GM12878 (cell line): ENCODE measurements around the gene PLEK2. TPM values are rescaled to one million over a fixed set of nuclear protein-coding genes. Genes with fewer than 3 reads are reported as not detected.

Source experiments
- ATAC-seq: fragments of 200-7000 bp; cut with Tn5 transposase; 3 replicates; pipeline ENCODE4 v1.9.1; 2020; ENCODE audit warnings: mild to moderate bottlenecking, moderate library complexity
- BruUV-seq: library from RNA; stranded (reverse); fragments of 400-500 nt; replicated peaks from 2 replicates; lab custom pipeline; 2021; lab: Mats Ljungman, UMichigan
- CTCF ChIA-PET: fragments of 300-600 bp; sonication (Branson Sonifier 250); formaldehyde crosslinking; extraction: SDS; loops from one replicate; lab custom pipeline; 2021; ENCODE audit warnings: inconsistent platforms; lab: Yijun Ruan, JAX
- POLR2A ChIA-PET: fragments of 350-600 bp; formaldehyde crosslinking; extraction: SDS; loops from one replicate; lab custom pipeline; 2021; ENCODE audit warnings: inconsistent platforms; lab: Charles Lee
- RAD21 ChIA-PET: fragments of 300-600 bp; sonication (Branson Sonifier 250); formaldehyde crosslinking; loops from one replicate; lab custom pipeline; 2023; ENCODE audit warnings: antibody characterized with exemption; ENCODE audit not compliant: unreplicated experiment; lab: Charles Lee
- SMC1A ChIA-PET: fragments of 300-600 bp; sonication (Branson Sonifier 250); formaldehyde crosslinking; loops from one replicate; lab custom pipeline; 2023; ENCODE audit not compliant: unreplicated experiment, uncharacterized antibody; lab: Charles Lee
- DNase-seq: peaks from one replicate; pipeline ENCODE4 v3.0.0-alpha.2; 2011; ENCODE audit warnings: low read depth, low spot score
- FAIRE-seq: peaks from 3 replicates; lab custom pipeline; 2011; peaks lifted over from hg19 to GRCh38; lab: Jason Lieb, UNC
- H2AFZ ChIP-seq: 2 replicates; pipeline ENCODE4 v1.6.0; 2011; ENCODE audit warnings: low read depth, low read length, control low read depth; ENCODE audit not compliant: control insufficient read depth
- H3K27ac ChIP-seq: 2 replicates; pipeline ENCODE4 v1.5.1; 2011; ENCODE audit warnings: control low read depth; ENCODE audit not compliant: control insufficient read depth, insufficient read depth
- H3K27me3 ChIP-seq, 2 experiments: replicated peaks in 1 of 2; 2 replicates each; pipeline versions ENCODE4 v1.6.0 to v1.6.1; 2011; ENCODE audit warnings: low read length in 1 of 2; ENCODE audit not compliant: control insufficient read depth in 2 of 2, insufficient read depth in 2 of 2
- H3K36me3 ChIP-seq, 2 experiments: 2 replicates each; pipeline ENCODE4 v1.5.1; 2011; ENCODE audit warnings: low read length in 1 of 2; ENCODE audit not compliant: control insufficient read depth in 2 of 2, insufficient read depth in 2 of 2
- H3K4me1 ChIP-seq: 2 replicates; pipeline ENCODE4 v1.6.1; 2011; ENCODE audit warnings: mild to moderate bottlenecking, low read length, moderate library complexity, mixed read lengths; ENCODE audit not compliant: control insufficient read depth, insufficient read depth
- H3K4me2 ChIP-seq: 2 replicates; pipeline ENCODE4 v1.6.0; 2011; ENCODE audit warnings: control low read depth; ENCODE audit not compliant: control insufficient read depth, insufficient read depth
- H3K4me3 ChIP-seq: fragments of 200-600 bp; sonication (generic); 2 replicates; pipeline ENCODE4 v1.5.1; 2016
- H3K79me2 ChIP-seq: 2 replicates; pipeline ENCODE4 v1.6.0; 2011; ENCODE audit warnings: low read length; ENCODE audit not compliant: control insufficient read depth, insufficient read depth
- H3K9ac ChIP-seq: 2 replicates; pipeline ENCODE4 v1.8.0; 2011; ENCODE audit warnings: low read length, control low read depth, mixed read lengths; ENCODE audit not compliant: control insufficient read depth, insufficient read depth
- H3K9me3 ChIP-seq: replicated peaks from 3 replicates; pipeline ENCODE4 v1.5.1; 2011; ENCODE audit warnings: mild to moderate bottlenecking, low read length; ENCODE audit not compliant: control insufficient read depth, insufficient read depth
- H4K20me1 ChIP-seq: 2 replicates; pipeline ENCODE4 v1.6.0; 2011; ENCODE audit not compliant: control insufficient read depth, insufficient read depth
- EP300 ChIP-seq, 2 experiments: fragments of 150-350 bp in 1 of 2; IDR thresholded peaks; 2 replicates each; pipeline ENCODE4 v1.6.1; 2011 to 2012; ENCODE audit warnings: low read depth in 2 of 2, low read length in 2 of 2, borderline replicate concordance in 1 of 2, improper control_type of control experiment in 1 of 2, inconsistent platforms in 1 of 2; ENCODE audit not compliant: control insufficient read depth in 1 of 2
- ESRRA ChIP-seq: IDR thresholded peaks from 2 replicates; pipeline ENCODE4 v1.6.1; 2012; ENCODE audit warnings: mild to moderate bottlenecking, low read length, improper control_type of control experiment
- MEF2B ChIP-seq: fragments of 450-650 bp; IDR thresholded peaks from 2 replicates; pipeline ENCODE4 v1.6.1; 2018; ENCODE audit warnings: mild to moderate bottlenecking, moderate library complexity; ENCODE audit not compliant: partially characterized antibody, poor library complexity, severe bottlenecking
- SMC3 ChIP-seq: IDR thresholded peaks from 2 replicates; pipeline ENCODE4 v1.6.1; 2011; ENCODE audit warnings: low read length, improper control_type of control experiment, borderline replicate concordance
- ZNF384 ChIP-seq: IDR thresholded peaks from 2 replicates; pipeline ENCODE4 v1.6.1; 2012; ENCODE audit warnings: low read depth, mild to moderate bottlenecking, low read length, improper control_type of control experiment, borderline replicate concordance
- WGBS: methylation state at CpG from one replicate; pipeline ENCODE4 v1.1.6; 2016; ENCODE audit warnings: low lambda C conversion rate; ENCODE audit not compliant: insufficient replicate concordance, insufficient coverage; ENCODE audit errors: missing lambda C conversion rate; 5-methylcytosine and 5-hydroxymethylcytosine counted together
- in situ Hi-C: fragments of 300-500 bp; cut with MboI; formaldehyde crosslinking; loops from 9 replicates; pipeline ENCODE4 v1.14.3; 2018; ENCODE audit warnings: mixed read lengths
- intact Hi-C: fragments of 100-400 bp; cut with micrococcal nuclease; formaldehyde crosslinking; loops from one replicate; pipeline ENCODE4 v1.14.2; 2022; ENCODE audit not compliant: unreplicated experiment
- polyA plus RNA-seq, 11 experiments: library from polyadenylated mRNA; depleted of rRNA in 4 of 11; unstranded in 6 of 11; stranded (reverse) in 5 of 11; fragments of >200 nt; fragmentation: Nextera tagmentation in 4 of 11; fragmentation: Illumina TruSeq in 1 of 11; extraction: Ambion mirVana in 4 of 11; extraction: Trizol in 1 of 11; gene quantifications; 1 replicate in 1 of 11; 2 replicates in 10 of 11; pipeline versions ENCODE4 v1.2.1 to v1.2.3, GENCODE V29; 2011 to 2016; ENCODE audit warnings: inconsistent platforms in 2 of 11, missing spikeins in 2 of 11, low read depth in 1 of 11
- total RNA-seq, 4 experiments: library from RNA; depleted of rRNA in 3 of 4; stranded (reverse); fragments of >200 nt in 3 of 4; fragmentation: Illumina TruSeq in 1 of 4; extraction: Trizol in 1 of 4; gene quantifications; 2 replicates each; pipeline versions ENCODE4 v1.2.1 to v1.2.3, GENCODE V29; 2013 to 2021
- TF ChIP-seq, protein P1 (sequence below): fragments of 150-350 bp; IDR thresholded peaks from 2 replicates; pipeline ENCODE4 v1.6.1; 2016; ENCODE audit warnings: low read depth, low read length
- TF ChIP-seq, protein P2 (sequence below): fragments of 450-650 bp; IDR thresholded peaks from 2 replicates; pipeline ENCODE4 v1.6.1; 2017; ENCODE audit warnings: low read depth, mild to moderate bottlenecking, moderate library complexity
- TF ChIP-seq, protein P3 (sequence below), 3 experiments: IDR thresholded peaks in 2 of 3; conservative IDR thresholded peaks in 1 of 3; 2 replicates each; pipeline ENCODE4 v1.5.1; 2011; ENCODE audit warnings: low read depth in 3 of 3, low read length in 3 of 3, mild to moderate bottlenecking in 3 of 3, control low read depth in 2 of 3, moderate library complexity in 2 of 3, inconsistent platforms in 1 of 3, mixed read lengths in 1 of 3; ENCODE audit not compliant: control insufficient read depth in 2 of 3, insufficient read depth in 1 of 3; ENCODE audit errors: extremely low read depth in 1 of 3
- TF ChIP-seq, protein P4 (sequence below): fragments of 450-650 bp; formaldehyde crosslinking; IDR thresholded peaks from 2 replicates; pipeline ENCODE4 v1.4.0; 2020; ENCODE audit warnings: mild to moderate bottlenecking, moderate library complexity

Gene PLEK2
- total and polyA plus RNA-seq, 10 of the 15 experiments (the other 5 are each of a cell fraction or from before 2014, with no cell fraction given) = 0.08 to 0.20 TPM; not detected in 8

DNA sequence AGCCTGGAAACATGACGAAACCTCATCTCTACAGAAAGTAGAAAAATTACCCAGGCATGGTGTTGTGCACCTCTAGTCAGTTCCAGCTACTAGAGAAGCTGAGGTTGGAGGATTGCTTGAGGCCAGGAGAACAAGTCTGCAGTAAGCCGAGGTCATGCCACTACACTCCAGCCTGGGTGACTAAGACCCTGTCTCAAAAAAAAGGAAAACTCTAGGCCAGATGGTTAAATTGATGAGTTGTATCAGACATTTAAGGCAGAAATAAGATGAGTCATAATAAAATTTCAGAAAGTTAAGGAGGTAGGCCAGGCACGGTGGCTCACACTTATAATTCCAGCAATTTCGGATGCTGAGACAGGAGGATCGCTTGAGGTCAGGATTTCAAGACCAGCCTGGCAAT is 41.1 kb downstream of the PLEK2 start (continued):
- TF ChIP-seq, protein P1, sequence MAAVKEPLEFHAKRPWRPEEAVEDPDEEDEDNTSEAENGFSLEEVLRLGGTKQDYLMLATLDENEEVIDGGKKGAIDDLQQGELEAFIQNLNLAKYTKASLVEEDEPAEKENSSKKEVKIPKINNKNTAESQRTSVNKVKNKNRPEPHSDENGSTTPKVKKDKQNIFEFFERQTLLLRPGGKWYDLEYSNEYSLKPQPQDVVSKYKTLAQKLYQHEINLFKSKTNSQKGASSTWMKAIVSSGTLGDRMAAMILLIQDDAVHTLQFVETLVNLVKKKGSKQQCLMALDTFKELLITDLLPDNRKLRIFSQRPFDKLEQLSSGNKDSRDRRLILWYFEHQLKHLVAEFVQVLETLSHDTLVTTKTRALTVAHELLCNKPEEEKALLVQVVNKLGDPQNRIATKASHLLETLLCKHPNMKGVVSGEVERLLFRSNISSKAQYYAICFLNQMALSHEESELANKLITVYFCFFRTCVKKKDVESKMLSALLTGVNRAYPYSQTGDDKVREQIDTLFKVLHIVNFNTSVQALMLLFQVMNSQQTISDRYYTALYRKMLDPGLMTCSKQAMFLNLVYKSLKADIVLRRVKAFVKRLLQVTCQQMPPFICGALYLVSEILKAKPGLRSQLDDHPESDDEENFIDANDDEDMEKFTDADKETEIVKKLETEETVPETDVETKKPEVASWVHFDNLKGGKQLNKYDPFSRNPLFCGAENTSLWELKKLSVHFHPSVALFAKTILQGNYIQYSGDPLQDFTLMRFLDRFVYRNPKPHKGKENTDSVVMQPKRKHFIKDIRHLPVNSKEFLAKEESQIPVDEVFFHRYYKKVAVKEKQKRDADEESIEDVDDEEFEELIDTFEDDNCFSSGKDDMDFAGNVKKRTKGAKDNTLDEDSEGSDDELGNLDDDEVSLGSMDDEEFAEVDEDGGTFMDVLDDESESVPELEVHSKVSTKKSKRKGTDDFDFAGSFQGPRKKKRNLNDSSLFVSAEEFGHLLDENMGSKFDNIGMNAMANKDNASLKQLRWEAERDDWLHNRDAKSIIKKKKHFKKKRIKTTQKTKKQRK = no peak
- TF ChIP-seq SMC3 = no peak

DNA sequence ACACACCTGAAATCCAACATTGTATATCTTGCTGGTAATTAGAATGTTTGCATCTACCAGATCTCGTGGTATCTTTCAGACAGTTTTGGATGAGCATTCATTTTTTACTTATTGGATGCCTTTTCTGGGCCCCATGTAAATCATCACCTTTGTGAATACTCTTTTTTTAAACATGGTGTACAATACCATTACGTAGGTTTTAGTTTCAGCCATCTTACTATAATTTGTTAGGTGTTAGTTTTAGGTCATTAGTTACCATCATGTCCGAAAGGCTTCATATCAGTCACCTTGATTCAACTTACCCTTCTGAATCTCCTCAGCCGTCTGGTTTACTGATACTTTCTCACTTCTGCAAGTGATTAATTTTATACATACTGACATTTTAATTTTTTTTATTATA is 46.5 kb downstream of the PLEK2 start:
- RAD21 ChIA-PET = interaction anchor here (1.1 kb wide), 1 partner anchor 339 kb away, joined by 3 read pairs; no protein-coding TSS in a partner anchor
- in situ Hi-C loops = no loop called here
- BruUV-seq = no TSS peak
- no peaks in the 10 kb centered on the region for H4K20me1 ChIP-seq
- ATAC-seq = peak; percentile 77
- no peak for FAIRE-seq
- no peak overlapping the region for H3K4me3 ChIP-seq
- no peaks in the 10 kb centered on the region for H3K4me1 ChIP-seq
- no peaks in the 10 kb centered on the region for H3K27me3 ChIP-seq
- CTCF ChIA-PET = interaction anchor here (0.6 to 1.3 kb wide), 3 partner anchors 14 to 206 kb away, joined by 3 to 5 read pairs (median 3); no protein-coding TSS in a partner anchor
- H3K9ac ChIP-seq = no peak overlapping the region
- H3K4me2 ChIP-seq = no peak overlapping the region
- WGBS = 89% methylated on average over 4 of the region's 4 CpGs
- POLR2A ChIA-PET = interaction anchor here (0.7 kb wide), 1 partner anchor 1380 kb away, joined by 3 read pairs; no protein-coding TSS in a partner anchor
- no peak for DNase-seq
- no peak overlapping the region for H2AFZ ChIP-seq
- peaks cover 5 to 27% of the 10 kb centered on the region in 2 experiments for H3K36me3 ChIP-seq
- intact Hi-C loops = no loop called here
- peaks cover 66% of the 10 kb centered on the region for H3K79me2 ChIP-seq
- SMC1A ChIA-PET = interaction anchor here (1.4 to 1.5 kb wide), 2 partner anchors 9 to 308 kb away, joined by 3 to 4 read pairs; no protein-coding TSS in a partner anchor
- no peak overlapping the region for H3K27ac ChIP-seq
- H3K9me3 ChIP-seq = no peaks in the 10 kb centered on the region; the same call in 2 of the 3 replicates
- TF ChIP-seq EP300 (IDR thresholded peaks at IDR 0.05; ENCODE audit: borderline replicate concordance in 1 of 2, control insufficient read depth in 1 of 2, low read depth in 2 of 2, low read length in 2 of 2) (peak; percentile 42 to 53; a peak in 2 of 4 replicates), ZNF384 (peak; percentile 65; the same call in 1 of the 2 replicates), ESRRA (no peak), MEF2B (peak; percentile 37)
- TF ChIP-seq, protein P2, sequence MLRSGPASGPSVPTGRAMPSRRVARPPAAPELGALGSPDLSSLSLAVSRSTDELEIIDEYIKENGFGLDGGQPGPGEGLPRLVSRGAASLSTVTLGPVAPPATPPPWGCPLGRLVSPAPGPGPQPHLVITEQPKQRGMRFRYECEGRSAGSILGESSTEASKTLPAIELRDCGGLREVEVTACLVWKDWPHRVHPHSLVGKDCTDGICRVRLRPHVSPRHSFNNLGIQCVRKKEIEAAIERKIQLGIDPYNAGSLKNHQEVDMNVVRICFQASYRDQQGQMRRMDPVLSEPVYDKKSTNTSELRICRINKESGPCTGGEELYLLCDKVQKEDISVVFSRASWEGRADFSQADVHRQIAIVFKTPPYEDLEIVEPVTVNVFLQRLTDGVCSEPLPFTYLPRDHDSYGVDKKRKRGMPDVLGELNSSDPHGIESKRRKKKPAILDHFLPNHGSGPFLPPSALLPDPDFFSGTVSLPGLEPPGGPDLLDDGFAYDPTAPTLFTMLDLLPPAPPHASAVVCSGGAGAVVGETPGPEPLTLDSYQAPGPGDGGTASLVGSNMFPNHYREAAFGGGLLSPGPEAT = 0 out of 2 replicates have a peak, but pooled peaks have one; percentile 15
- TF ChIP-seq, protein P3, sequence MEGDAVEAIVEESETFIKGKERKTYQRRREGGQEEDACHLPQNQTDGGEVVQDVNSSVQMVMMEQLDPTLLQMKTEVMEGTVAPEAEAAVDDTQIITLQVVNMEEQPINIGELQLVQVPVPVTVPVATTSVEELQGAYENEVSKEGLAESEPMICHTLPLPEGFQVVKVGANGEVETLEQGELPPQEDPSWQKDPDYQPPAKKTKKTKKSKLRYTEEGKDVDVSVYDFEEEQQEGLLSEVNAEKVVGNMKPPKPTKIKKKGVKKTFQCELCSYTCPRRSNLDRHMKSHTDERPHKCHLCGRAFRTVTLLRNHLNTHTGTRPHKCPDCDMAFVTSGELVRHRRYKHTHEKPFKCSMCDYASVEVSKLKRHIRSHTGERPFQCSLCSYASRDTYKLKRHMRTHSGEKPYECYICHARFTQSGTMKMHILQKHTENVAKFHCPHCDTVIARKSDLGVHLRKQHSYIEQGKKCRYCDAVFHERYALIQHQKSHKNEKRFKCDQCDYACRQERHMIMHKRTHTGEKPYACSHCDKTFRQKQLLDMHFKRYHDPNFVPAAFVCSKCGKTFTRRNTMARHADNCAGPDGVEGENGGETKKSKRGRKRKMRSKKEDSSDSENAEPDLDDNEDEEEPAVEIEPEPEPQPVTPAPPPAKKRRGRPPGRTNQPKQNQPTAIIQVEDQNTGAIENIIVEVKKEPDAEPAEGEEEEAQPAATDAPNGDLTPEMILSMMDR (IDR thresholded peaks at IDR 0.05 in 2 of 3, conservative IDR thresholded peaks at IDR 0.05 in 1 of 3; ENCODE audit: control insufficient read depth in 2 of 3, extremely low read depth in 1 of 3, insufficient read depth in 1 of 3, low read depth in 3 of 3, low read length in 3 of 3) = no peak
- TF ChIP-seq, protein P4, sequence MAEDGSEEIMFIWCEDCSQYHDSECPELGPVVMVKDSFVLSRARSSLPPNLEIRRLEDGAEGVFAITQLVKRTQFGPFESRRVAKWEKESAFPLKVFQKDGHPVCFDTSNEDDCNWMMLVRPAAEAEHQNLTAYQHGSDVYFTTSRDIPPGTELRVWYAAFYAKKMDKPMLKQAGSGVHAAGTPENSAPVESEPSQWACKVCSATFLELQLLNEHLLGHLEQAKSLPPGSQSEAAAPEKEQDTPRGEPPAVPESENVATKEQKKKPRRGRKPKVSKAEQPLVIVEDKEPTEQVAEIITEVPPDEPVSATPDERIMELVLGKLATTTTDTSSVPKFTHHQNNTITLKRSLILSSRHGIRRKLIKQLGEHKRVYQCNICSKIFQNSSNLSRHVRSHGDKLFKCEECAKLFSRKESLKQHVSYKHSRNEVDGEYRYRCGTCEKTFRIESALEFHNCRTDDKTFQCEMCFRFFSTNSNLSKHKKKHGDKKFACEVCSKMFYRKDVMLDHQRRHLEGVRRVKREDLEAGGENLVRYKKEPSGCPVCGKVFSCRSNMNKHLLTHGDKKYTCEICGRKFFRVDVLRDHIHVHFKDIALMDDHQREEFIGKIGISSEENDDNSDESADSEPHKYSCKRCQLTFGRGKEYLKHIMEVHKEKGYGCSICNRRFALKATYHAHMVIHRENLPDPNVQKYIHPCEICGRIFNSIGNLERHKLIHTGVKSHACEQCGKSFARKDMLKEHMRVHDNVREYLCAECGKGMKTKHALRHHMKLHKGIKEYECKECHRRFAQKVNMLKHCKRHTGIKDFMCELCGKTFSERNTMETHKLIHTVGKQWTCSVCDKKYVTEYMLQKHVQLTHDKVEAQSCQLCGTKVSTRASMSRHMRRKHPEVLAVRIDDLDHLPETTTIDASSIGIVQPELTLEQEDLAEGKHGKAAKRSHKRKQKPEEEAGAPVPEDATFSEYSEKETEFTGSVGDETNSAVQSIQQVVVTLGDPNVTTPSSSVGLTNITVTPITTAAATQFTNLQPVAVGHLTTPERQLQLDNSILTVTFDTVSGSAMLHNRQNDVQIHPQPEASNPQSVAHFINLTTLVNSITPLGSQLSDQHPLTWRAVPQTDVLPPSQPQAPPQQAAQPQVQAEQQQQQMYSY (CRISPR knock-in tag) = no peak
